ENCODE results near the gene EIF3A. TPM values are rescaled to one million over a fixed set of nuclear protein-coding genes. Genes with fewer than 3 reads are reported as not detected.

Gene EIF3A
- total and polyA plus RNA-seq, 7 experiments from 2014 or later = 40.5 to 137 (median 90.9) TPM

DNA sequence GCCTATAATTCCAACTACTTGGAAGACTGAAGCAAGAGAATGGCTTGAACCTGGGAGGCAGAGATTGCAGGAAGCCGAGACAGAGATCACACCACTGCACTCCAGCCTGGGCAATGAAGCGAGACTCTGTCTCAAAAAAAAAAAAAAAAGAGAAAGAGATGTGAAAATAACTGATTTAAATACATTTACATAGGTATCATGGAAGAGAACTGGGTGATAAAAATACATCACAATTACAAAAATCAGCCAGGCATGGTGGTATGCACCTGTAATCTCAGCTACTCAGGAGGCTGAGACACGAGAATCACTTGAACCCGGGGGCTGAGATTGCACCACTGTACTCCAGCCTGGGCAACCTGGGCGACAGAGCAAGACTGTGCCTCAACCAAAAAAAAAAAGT is 31.3 kb downstream of the EIF3A start:
- H3K27ac Mint-ChIP-seq = no peak overlapping the region
- intact Hi-C loops (cut with micrococcal nuclease) = no loop called here

DNA sequence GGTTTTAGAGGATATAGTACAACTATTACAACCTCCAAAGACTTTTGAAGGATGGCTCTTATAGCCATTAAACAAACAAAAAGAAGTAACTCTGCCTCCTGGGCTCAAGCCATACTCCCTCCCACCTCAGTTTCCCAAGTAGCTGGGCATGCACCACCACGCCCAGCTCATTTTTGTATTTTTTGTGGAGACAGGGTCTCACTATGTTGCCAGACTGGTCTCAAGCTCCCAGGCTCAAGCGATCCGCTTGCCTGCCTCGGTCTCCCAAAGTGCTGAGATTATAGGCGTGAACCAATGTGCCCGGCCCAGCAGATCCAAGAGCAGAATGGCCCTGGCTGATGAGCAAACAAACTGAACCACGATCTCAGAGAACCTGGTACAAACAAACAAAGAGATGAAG is 35.1 kb downstream of the EIF3A start:
- H3K36me3 ChIP-seq (ENCODE audit: control insufficient read depth in 2 of 3, insufficient read depth in 3 of 3, low read length in 3 of 3) = peaks cover 17 to 100% (median 41%) of the 10 kb centered on the region in 3 experiments
- ChIA-PET POLR2A (no interaction called here), CTCF (no interaction called here)
- intact Hi-C loops (cut with micrococcal nuclease) = no loop called here
- H3K27me3 ChIP-seq (ENCODE audit: control insufficient read depth in 2 of 2, insufficient read depth in 2 of 2, low read length in 2 of 2) = no peaks in the 10 kb centered on the region
- peak overlapping the region in 3 of 9 donors; percentile 6 to 63 (median 56) for H3K27ac Mint-ChIP-seq
- H3K4me1 ChIP-seq (ENCODE audit: control insufficient read depth in 2 of 2, insufficient read depth in 2 of 2, low read length in 2 of 2) = no peaks in the 10 kb centered on the region
- H3K27ac ChIP-seq (ENCODE audit: low read depth, low read length) = no peak overlapping the region
- ATAC-seq = no peak
- no peaks in the 10 kb centered on the region for H3K27me3 Mint-ChIP-seq
- H3K9me3 Mint-ChIP-seq = no peaks in the 10 kb centered on the region
- H3K4me3 ChIP-seq (ENCODE audit: low read length) = no peak overlapping the region
- H3K36me3 Mint-ChIP-seq = peaks cover 27 to 76% (median 54%) of the 10 kb centered on the region in 5 donors
- no peak for DNase-seq
- no peaks in the 10 kb centered on the region for H3K9me3 ChIP-seq (ENCODE audit: control insufficient read depth in 2 of 3, low read length in 3 of 3)
- H3K4me1 Mint-ChIP-seq = peaks cover 8 to 30% (median 21%) of the 10 kb centered on the region in 7 donors
- no peak overlapping the region for H3K4me3 Mint-ChIP-seq

More for the DNA sequence above, 31.3 kb downstream of the EIF3A start:
- Mint-ChIP-seq H3K27me3 (no peaks in the 10 kb centered on the region), H3K4me1 (peaks cover 8 to 28% (median 20%) of the 10 kb centered on the region in 7 donors), H3K36me3 (peaks cover 25 to 76% (median 54%) of the 10 kb centered on the region in 5 donors), H3K9me3 (no peaks in the 10 kb centered on the region), H3K4me3 (no peak overlapping the region)
- no peaks in the 10 kb centered on the region for H3K9me3 ChIP-seq (ENCODE audit: control insufficient read depth in 2 of 3, low read length in 3 of 3)
- H3K27ac ChIP-seq (ENCODE audit: low read depth, low read length) = no peak overlapping the region
- no peaks in the 10 kb centered on the region for H3K4me1 ChIP-seq (ENCODE audit: control insufficient read depth in 2 of 2, insufficient read depth in 2 of 2, low read length in 2 of 2)
- DNase-seq (no peak), ATAC-seq (no peak)
- CTCF ChIA-PET = no interaction called here
- no peak overlapping the region for H3K4me3 ChIP-seq (ENCODE audit: low read length)
- peaks cover 20 to 98% (median 54%) of the 10 kb centered on the region in 3 experiments for H3K36me3 ChIP-seq (ENCODE audit: control insufficient read depth in 2 of 3, insufficient read depth in 3 of 3, low read length in 3 of 3)
- no peaks in the 10 kb centered on the region for H3K27me3 ChIP-seq (ENCODE audit: control insufficient read depth in 2 of 2, insufficient read depth in 2 of 2, low read length in 2 of 2)
- POLR2A ChIA-PET = no interaction called here

DNA sequence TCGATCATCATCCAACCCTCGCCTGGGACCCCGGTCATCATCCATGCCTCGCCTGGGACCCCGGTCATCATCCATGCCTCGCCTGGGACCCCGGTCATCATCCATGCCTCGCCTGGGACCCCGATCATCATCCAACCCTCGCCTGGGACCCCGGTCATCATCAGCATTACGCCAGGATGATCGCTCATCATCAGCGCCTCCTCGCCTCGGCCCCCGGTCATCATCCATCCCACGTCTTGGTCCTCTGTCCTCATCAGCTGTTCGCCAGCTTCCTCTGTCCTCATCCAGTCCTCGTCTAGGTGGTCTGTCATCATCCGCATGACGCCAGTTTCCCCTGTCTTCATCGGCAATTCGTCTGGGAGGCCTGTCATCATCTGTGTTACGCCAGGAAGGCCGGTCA is 38.4 kb downstream of the EIF3A start:
- Mint-ChIP-seq H3K4me3 (peak overlapping the region in 2 of 10 donors; percentile 8 to 44), H3K27me3 (no peaks in the 10 kb centered on the region), H3K27ac (peak overlapping the region in 3 of 9 donors; percentile 51 to 62 (median 60)), H3K4me1 (peaks cover 5 to 28% (median 20%) of the 10 kb centered on the region in 7 donors), H3K36me3 (peaks cover 21 to 81% (median 56%) of the 10 kb centered on the region in 5 donors), H3K9me3 (no peaks in the 10 kb centered on the region)
- no peaks in the 10 kb centered on the region for H3K9me3 ChIP-seq (ENCODE audit: control insufficient read depth in 2 of 3, low read length in 3 of 3)
- no peak overlapping the region for H3K4me3 ChIP-seq (ENCODE audit: low read length)
- CTCF ChIA-PET = no interaction called here
- H3K4me1 ChIP-seq (ENCODE audit: control insufficient read depth in 2 of 2, insufficient read depth in 2 of 2, low read length in 2 of 2) = no peaks in the 10 kb centered on the region
- no peak overlapping the region for H3K27ac ChIP-seq (ENCODE audit: low read depth, low read length)
- DNase-seq = no peak
- intact Hi-C loops (cut with micrococcal nuclease) = no loop called here
- peaks cover 17 to 100% (median 50%) of the 10 kb centered on the region in 3 experiments for H3K36me3 ChIP-seq (ENCODE audit: control insufficient read depth in 2 of 3, insufficient read depth in 3 of 3, low read length in 3 of 3)
- no peak for ATAC-seq
- POLR2A ChIA-PET = no interaction called here
- H3K27me3 ChIP-seq (ENCODE audit: control insufficient read depth in 2 of 2, insufficient read depth in 2 of 2, low read length in 2 of 2) = no peaks in the 10 kb centered on the region

DNA sequence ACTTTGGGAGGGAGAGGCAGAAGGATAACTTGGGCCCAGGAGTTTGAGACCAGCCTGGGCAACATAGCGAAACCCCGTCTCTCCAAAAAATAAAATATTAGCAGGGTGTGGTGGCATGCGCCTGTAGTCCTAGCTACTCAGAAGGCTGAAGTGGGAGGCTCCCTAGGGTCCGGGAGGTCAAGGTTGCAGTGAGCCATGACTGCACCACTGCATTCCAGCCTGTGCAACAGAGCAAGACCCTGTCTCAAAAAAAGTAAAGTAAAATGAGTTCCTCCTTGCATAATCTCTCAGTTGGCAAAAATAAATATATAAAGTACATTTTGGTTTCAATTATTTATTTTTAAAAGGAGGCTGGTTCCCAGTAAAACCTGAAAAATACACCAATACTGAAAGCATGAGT is 39.3 kb downstream of the EIF3A start:
- peaks cover 21 to 81% (median 58%) of the 10 kb centered on the region in 5 donors for H3K36me3 Mint-ChIP-seq
- CTCF ChIA-PET = no interaction called here
- H3K27me3 Mint-ChIP-seq = no peaks in the 10 kb centered on the region
- no peaks in the 10 kb centered on the region for H3K9me3 ChIP-seq (ENCODE audit: control insufficient read depth in 2 of 3, low read length in 3 of 3)
- ATAC-seq = no peak
- no peaks in the 10 kb centered on the region for H3K9me3 Mint-ChIP-seq
- H3K4me1 ChIP-seq (ENCODE audit: control insufficient read depth in 2 of 2, insufficient read depth in 2 of 2, low read length in 2 of 2) = no peaks in the 10 kb centered on the region
- H3K4me1 Mint-ChIP-seq = peaks cover 5 to 29% (median 19%) of the 10 kb centered on the region in 7 donors
- intact Hi-C loops (cut with micrococcal nuclease) = no loop called here
- H3K27me3 ChIP-seq (ENCODE audit: control insufficient read depth in 2 of 2, insufficient read depth in 2 of 2, low read length in 2 of 2) = no peaks in the 10 kb centered on the region
- peak overlapping the region in 2 of 9 donors; percentile 33 to 37 for H3K27ac Mint-ChIP-seq
- POLR2A ChIA-PET = no interaction called here
- no peak overlapping the region for H3K4me3 ChIP-seq (ENCODE audit: low read length)
- H3K4me3 Mint-ChIP-seq = no peak overlapping the region
- peaks cover 17 to 96% (median 52%) of the 10 kb centered on the region in 3 experiments for H3K36me3 ChIP-seq (ENCODE audit: control insufficient read depth in 2 of 3, insufficient read depth in 3 of 3, low read length in 3 of 3)
- no peak for DNase-seq
- no peak overlapping the region for H3K27ac ChIP-seq (ENCODE audit: low read depth, low read length)

DNA sequence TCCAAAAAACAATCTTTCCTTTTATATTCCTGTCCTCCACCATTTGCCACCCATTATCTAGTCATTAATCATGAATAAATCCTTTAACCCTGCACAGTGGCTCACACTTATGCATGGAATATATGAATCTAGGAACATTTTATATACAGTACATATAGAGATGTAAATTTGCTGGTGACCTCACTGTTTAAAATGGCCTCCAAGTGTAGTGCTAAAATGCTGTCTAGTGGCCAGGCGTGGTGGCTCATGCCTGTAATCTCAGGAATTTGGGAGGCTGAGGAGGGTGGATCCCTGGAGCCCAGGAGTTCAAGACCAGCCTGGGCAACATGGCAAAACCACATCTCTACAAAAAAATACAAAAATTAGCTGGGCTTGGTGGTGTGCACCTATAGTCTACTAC is 41.5 kb downstream of the EIF3A start:
- Histone ChIP-seq H3K4me1 (ENCODE audit: control insufficient read depth in 2 of 2, insufficient read depth in 2 of 2, low read length in 2 of 2) (no peaks in the 10 kb centered on the region), H3K27ac (ENCODE audit: low read depth, low read length) (no peak overlapping the region), H3K4me3 (ENCODE audit: low read length) (no peak overlapping the region), H3K27me3 (ENCODE audit: control insufficient read depth in 2 of 2, insufficient read depth in 2 of 2, low read length in 2 of 2) (no peaks in the 10 kb centered on the region), H3K9me3 (ENCODE audit: control insufficient read depth in 2 of 3, low read length in 3 of 3) (no peaks in the 10 kb centered on the region), H3K36me3 (ENCODE audit: control insufficient read depth in 2 of 3, insufficient read depth in 3 of 3, low read length in 3 of 3) (peaks cover 16 to 86% (median 43%) of the 10 kb centered on the region in 3 experiments)
- POLR2A ChIA-PET = no interaction called here
- CTCF ChIA-PET = no interaction called here
- intact Hi-C loops (cut with micrococcal nuclease) = no loop called here
- Mint-ChIP-seq H3K4me1 (peaks cover 5 to 24% (median 14%) of the 10 kb centered on the region in 7 donors), H3K36me3 (peaks cover 22 to 77% (median 54%) of the 10 kb centered on the region in 5 donors), H3K27me3 (no peaks in the 10 kb centered on the region), H3K27ac (peak overlapping the region in 1 of 9 donors; percentile 78), H3K4me3 (no peak overlapping the region), H3K9me3 (no peaks in the 10 kb centered on the region)
- ATAC-seq = no peak
- no peak for DNase-seq

DNA sequence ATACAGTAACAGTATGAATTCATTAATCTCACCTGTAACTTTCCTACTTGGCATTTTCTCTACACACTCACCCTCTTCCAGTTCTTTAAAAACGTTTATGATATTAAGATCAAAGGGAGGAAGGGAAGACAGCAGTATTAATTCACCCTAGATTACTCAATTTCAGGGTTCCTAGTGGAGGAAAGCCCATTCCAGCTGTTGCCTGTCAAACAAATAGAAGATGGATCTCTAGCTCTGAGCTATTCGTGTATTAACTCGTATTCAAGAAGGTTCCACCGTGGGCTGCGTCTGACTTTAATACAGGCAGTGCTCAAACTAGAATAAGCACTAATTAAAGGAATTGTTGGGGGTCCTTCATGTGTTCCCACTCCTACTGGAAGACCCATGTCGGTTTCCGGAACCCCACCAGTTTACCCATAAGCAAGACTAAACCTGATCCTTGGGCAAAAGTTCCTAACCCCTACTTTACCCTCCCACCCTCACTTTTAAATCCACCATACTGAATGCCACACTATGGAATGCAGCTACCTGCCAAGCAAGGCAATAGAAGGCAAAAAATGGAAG is 49.0 kb downstream of the EIF3A start:
- DNase-seq (no peak), ATAC-seq (no peak)
- Mint-ChIP-seq H3K4me3 (peak overlapping the region; percentile 61 to 81 (median 75)), H3K36me3 (peaks cover 4 to 17% (median 15%) of the 10 kb centered on the region in 5 donors), H3K4me1 (peaks cover 8 to 24% (median 12%) of the 10 kb centered on the region in 7 donors), H3K9me3 (no peaks in the 10 kb centered on the region), H3K27ac (peak overlapping the region in 1 of 9 donors; percentile 27), H3K27me3 (peaks cover 0 to 8% (median 0%) of the 10 kb centered on the region in 5 donors)
- H3K4me1 ChIP-seq (ENCODE audit: control insufficient read depth in 2 of 2, insufficient read depth in 2 of 2, low read length in 2 of 2) = no peaks in the 10 kb centered on the region
- no peaks in the 10 kb centered on the region for H3K27me3 ChIP-seq (ENCODE audit: control insufficient read depth in 2 of 2, insufficient read depth in 2 of 2, low read length in 2 of 2)
- H3K36me3 ChIP-seq (ENCODE audit: control insufficient read depth in 2 of 3, insufficient read depth in 3 of 3, low read length in 3 of 3) = peaks cover 0 to 17% (median 6%) of the 10 kb centered on the region in 3 experiments
- no peak overlapping the region for H3K4me3 ChIP-seq (ENCODE audit: low read length)
- ChIA-PET POLR2A (interaction anchor here (0.6 to 1.6 kb wide), 3 partner anchors 22 to 188 kb away, joined by 3 to 5 read pairs (median 4); partner anchors contain the start of gene EIF3A), CTCF (no interaction called here)
- H3K27ac ChIP-seq (ENCODE audit: low read depth, low read length) = no peak overlapping the region
- no peaks in the 10 kb centered on the region for H3K9me3 ChIP-seq (ENCODE audit: control insufficient read depth in 2 of 3, low read length in 3 of 3)
- intact Hi-C loops (cut with micrococcal nuclease) = loop anchor here (2.0 kb wide), 4 partner anchors 49 to 695 kb away; partner anchors contain the start of genes CACUL1 (in 2 of the 2), EIF3A (in 1 of the 2) and INPP5F (in 1 of the 2)
